ENCODE results near the gene CLEC2A. TPM values are rescaled to one million over a fixed set of nuclear protein-coding genes. Genes with fewer than 3 reads are reported as not detected.
"Not testable (repeated sequence)": the region's sequence is repeated elsewhere in the genome, so short reads cannot be mapped to it uniquely, and the experiment has no call there.

Gene CLEC2A
- polyA plus RNA-seq, 1 donor = not detected

DNA sequence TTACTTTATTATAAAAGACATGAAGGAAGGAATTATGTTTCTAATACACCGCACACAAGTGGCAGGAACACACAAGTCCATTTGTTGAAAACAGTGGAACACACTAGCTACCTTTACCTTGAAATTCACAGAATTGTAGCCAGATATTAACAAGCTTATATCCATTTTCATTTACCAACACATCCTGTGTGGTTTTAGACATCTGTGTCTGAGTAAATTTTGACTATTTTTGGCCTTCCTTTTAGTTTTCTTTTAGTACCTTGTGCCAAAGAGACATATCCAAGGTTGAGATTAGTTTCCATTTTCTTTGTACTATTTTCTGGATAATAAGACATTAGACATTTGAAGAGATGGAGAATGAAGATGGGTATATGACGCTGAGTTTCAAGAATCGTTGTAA, 50.9 kb downstream of the CLEC2A start, which contains the start of gene KLRF2:
TSS of gene KLRF2 (plus strand) at position 244 of the 400 bp plus-strand sequence. CDS start at position 351, 107 bp downstream.
- DNase-seq = no peak

DNA sequence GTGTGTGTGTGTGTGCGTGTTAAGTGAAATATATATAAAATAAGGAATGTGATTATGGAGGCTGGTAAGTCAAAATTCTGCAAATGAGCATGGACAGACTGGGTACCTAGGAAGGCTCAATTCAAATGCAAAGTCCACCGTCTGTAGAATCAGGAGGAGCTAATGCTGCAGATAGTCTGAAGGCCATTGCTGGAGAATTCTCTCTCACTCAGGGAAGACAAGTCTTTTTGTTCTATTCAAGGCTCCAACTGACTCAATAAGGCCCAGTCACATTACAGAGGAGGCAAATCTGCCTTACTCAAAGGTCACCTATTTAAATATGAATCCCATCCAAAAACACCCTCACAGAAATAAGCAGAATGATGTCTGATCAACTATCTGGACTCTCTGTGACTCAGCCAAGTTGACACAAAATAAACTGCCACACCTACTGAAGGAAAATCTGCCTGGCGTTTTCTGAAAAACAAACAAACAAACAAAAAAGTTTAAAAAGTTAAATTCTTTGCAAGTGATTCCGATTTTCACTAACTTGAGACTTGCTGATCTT, 51.6 kb downstream of the CLEC2A start:
- no peak for DNase-seq

DNA sequence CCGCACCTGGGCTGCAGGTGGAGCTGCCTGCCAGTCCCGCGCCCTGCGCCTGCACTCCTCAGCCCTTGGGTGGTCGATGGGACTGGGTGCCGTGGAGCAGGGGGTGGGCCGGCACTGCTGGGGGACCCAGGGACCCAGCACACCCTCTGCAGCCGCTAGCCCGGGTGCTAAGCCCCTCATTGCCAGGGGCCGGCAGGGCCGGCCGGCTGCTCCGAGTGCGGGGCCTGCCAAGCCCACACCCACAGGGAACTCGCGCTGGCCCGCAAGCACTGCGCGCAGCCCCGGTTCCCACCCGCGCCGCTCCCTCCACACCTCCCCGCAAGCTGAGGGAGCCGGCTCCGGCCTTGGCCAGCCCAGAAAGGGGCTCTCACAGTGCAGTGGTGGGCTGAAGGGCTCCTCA, 56.0 kb downstream of the CLEC2A start:
- not testable (repeated sequence) for DNase-seq

DNA sequence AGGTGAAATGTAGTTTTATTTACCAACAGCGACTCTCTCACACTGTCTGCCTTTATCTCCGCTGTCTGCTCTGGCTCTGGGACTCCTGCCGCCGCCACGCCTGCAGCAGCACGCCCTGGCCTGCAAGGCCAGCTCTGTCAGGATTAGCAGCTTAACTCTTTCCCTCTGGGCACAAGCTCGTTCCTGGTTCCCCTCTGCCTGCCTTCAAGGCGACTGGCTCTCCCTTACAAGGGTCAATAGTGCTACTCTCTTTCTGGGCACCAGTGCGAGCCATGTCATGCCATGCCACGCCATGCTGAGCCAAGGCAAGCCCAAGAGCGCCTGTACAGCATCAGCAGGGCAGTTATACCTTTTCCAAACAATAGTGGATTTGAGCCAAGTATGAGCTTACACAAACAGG, 59.4 kb downstream of the CLEC2A start:
- no peak for DNase-seq

DNA sequence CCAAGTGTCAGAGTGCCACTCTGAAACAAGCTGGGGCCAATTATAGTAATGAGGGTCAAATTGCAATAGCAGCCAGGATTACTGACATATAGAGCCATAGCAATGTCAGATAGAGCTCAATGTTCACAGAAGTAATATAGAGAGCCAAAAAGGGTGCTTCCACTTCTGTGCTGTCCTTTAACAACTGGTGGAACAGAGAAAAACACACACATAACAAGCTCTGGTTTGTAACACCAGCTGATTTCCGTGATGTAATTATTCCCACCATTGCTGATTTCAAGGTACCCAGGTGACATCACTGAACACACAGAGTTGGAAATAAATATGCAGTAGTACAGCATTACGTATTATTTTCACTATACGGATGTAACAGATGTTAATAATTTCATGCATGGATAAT, 60.0 kb downstream of the CLEC2A start:
- DNase-seq = no peak

DNA sequence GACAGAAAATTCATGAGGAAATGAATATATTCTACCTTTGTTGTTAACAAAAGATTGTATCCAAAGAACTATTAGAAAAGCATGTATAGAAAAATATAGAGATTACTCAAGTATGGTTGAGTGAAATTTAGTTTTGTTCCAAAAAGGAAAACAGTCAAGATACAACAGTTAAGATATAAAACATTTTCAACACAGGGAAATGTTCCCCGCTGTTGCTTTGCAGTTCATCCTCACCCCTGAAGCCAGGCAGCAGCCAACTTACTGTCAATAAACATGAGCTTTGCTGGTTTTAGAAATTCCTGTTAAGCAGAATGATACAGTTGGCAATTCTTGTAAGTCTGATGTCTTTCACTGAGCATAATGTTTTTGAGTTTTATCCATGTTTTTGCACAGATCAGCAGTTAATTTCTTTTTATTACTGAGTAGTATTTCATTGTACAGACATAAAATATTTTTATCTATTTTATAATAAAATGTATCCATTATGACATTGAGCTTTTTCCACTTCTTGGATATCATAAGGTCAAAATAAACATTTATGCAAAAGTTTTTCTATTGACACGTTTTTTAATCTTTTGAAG, 61.8 kb downstream of the CLEC2A start:
- no peak for DNase-seq

DNA sequence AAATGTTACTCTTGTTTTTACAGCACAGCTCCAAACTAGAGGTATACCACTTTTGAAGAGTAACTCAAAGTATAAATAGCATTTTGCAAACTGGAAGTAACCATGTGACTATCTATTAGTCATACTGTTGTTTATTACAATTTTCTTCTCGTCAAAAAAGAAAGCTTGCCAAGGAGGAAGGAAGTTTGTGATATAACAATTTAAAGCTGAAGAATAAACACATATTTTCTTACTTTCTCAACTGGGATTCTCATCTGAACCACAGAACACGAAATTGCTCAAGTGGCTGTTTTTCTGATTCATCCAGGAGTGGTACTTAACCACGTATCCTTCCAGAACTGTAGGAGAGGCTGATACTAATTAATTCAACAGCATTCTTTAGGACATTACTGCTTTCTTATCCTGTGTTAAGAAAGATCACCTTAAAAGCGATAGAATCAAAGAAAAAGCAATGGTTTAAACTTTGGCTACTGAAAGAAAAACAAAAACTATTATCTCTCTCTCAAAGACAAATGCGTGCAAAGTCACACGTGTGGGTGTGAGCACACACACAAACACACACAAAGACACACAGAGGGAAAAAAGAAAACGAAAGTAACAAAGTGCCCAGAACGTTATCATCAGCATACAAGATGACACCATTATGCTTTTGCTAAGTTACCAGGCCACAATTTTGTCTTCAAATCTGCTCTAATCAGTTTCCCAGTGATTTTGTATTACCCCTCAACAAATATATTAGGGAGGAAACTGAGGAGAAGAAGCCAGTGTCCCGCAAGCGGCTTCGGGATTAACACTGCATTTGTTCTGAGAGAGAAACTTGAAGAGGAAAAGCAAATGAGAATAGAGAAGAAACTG, 62.6 kb downstream of the CLEC2A start, which contains the start of gene CLEC2B:
TSS of gene CLEC2B (minus strand) at position 48 of the 855 bp plus-strand sequence.
- no peak for DNase-seq

DNA sequence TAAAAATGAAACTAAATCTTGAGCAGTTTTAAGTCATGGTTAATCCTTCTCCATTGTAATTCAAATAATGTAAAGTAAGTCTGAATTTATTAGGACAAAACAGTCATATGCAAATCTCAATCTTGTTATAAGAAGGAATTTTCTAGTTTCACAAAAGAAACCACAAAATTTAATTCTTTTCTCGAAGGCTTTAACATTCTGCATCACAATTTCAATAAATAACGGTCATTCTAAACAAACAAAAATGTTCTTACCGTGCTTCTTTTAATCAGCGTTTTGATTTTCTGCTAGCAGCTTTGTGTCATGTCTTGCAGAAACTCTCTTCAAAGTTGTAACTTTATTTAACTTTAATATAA, 63.2 kb downstream of the CLEC2A start:
- DNase-seq = no peak

DNA sequence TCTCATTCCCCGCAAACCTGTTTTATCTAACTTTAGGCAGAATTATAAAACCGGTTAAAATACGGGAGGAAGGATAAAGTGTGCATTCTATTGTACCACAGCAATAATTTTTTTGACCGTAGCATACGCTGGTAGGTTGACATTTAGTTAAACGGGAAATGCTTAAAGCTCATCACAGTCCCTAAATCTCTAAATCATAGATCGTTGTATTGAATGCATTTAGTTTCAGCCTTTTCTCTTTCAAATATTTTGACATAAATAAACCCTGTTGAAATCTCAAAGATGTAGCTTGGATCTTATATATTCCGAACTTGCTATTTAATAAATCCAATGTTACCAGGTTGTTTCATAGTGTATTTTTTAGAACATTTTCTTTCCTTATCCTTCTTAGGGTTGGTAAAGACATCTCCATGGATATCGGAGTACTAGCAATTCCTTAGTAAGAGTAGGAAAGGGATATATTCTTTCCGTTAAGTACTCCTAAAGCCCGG, 63.8 kb downstream of the CLEC2A start:
- DNase-seq = no peak

DNA sequence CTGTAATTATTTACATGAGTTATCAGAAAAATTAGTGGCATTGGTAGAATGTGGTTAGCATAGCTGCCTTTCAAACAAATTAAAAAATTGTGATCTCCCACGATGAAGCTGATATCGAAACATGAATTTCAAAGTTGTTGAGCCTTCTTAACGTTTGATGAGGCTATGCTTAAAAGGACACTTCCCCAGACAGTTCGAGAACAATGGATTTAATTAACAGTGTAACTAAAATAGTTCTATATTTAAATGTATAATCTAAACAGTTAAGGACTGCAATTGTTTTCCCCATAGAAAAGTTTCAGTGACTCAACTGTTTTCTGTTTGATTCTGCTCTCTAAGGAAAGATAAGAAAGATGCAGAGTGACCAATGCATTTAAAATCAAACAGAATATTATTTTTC, 64.6 kb downstream of the CLEC2A start:
- DNase-seq = no peak

DNA sequence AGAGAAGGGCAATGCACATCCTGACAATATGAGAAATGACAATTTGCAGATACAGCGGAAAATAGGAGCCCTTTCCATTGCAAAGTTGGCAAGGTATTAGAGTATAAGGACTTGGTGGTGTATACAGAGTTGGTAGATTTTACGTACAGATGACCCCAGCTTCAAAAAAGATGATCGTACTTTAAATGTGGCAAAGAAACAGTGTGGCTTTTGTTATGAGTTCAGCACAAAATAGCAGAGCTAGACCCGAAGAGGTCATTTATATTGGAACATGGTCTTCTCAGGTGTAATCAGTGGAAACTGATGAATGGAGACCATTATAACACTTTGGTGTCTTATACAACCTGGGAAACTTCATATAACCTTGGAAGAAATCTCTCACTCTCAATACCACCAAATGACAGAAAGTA, 65.3 kb downstream of the CLEC2A start:
- no peak for DNase-seq

DNA sequence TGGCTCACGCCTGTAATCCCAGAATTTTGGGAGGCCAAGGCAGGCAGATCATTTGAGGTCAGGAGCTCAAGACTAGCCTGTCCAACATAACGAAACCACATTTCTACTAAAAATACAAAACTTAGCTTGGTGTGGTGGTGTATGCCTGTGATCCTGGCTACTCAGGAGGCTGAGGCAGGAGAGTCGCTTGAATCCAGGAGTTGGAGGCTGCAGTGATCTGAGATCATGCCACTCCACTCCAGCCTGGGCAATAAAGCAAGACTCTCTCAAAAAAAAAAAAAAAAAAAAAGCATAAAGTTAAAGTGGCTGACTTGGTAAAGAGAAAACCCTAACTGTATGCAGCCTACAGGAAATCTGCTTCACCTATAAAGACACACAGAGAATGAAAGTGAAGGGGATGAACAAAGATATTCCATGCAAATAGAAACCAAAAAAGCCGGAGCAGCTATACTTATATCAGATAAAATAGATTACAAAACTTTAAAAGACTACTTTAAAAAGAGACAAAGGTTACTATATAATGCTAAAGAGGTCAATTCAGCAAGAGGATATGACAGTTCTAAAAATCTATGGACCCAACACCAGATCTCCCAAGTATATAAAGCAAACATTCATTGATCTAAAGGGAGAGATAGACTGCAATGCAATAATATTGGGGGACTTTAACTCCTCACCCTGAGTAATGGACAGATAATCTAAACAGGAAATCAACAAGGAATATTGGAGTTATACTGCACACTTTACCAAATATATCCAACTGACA, 67.1 kb downstream of the CLEC2A start:
- no peak for DNase-seq

Other genes with a start within 250 kb of the CLEC2A start
- gene CLECL1, start 199.3 kb downstream of the CLEC2A start, polyA plus RNA-seq (ENCODE audit: insufficient read length) = 0.27 TPM
- gene CD69, start 171.5 kb downstream of the CLEC2A start, polyA plus RNA-seq (ENCODE audit: insufficient read length) = 1.3 TPM
- gene KLRF1, start 104.9 kb downstream of the CLEC2A start, polyA plus RNA-seq (ENCODE audit: insufficient read length) = 0.78 TPM
- gene CLEC2B, start 63.0 kb downstream of the CLEC2A start, polyA plus RNA-seq (ENCODE audit: insufficient read length) = 2.6 TPM
- gene KLRF2, start 50.9 kb downstream of the CLEC2A start, polyA plus RNA-seq (ENCODE audit: insufficient read length) = not detected
- gene CLEC12A, start 39.0 kb upstream of the CLEC2A start, polyA plus RNA-seq (ENCODE audit: insufficient read length) = 0.85 TPM
- gene CLEC1B, start 66.8 kb upstream of the CLEC2A start, polyA plus RNA-seq (ENCODE audit: insufficient read length) = 0.43 TPM
- 0.13 TPM for gene CLEC12B, start 78.3 kb upstream of the CLEC2A start, polyA plus RNA-seq (ENCODE audit: insufficient read length)
- 0.76 TPM for gene CLEC9A, start 98.3 kb upstream of the CLEC2A start, polyA plus RNA-seq (ENCODE audit: insufficient read length)
- 4.3 TPM for gene CLEC1A, start 166.6 kb upstream of the CLEC2A start, polyA plus RNA-seq (ENCODE audit: insufficient read length)
- gene CLEC7A, start 197.8 kb upstream of the CLEC2A start, polyA plus RNA-seq (ENCODE audit: insufficient read length) = 2.8 TPM
- 1.3 TPM for gene OLR1, start 239.8 kb upstream of the CLEC2A start, polyA plus RNA-seq (ENCODE audit: insufficient read length)
- gene TMEM52B, start 246.7 kb upstream of the CLEC2A start, polyA plus RNA-seq (ENCODE audit: insufficient read length) = 147 TPM

Data from left kidney (tissue), 2 donors.